ENCODE results near the gene ACTL8.
"Not testable (repeated sequence)": the region's sequence is repeated elsewhere in the genome, so short reads cannot be mapped to it uniquely, and the experiment has no call there.

ACTL8 gene

GRCh38 chr1:17736625-17737024 lies 18.5 kb upstream of the ACTL8 start:
- no peak for DNase-seq

GRCh38 chr1:17739050-17739449 lies 16.1 kb upstream of the ACTL8 start:
- no peak for DNase-seq

DNA sequence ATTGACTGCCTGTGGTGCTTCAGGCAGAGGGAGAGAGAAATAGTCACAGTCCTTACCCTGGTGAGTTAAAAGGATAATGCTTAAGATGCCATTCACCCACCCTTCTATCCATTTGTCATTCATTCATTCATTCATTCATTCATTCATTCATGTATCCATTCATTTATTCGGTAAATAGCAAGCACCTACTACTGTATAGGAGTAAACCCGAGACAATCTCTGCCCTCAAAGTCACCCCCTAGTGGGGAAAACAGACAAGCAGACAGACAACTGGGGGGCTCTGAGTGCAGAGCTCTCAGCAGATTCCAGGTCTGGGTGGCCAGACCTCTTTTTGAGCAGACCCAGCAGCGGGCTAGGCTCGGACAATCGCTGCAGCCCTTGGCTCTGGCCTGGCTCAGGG lies 14.1 kb upstream of the ACTL8 start:
- no peak for DNase-seq

- DNase-seq: peak; percentile 42
Measured at GRCh38 chr1:17742583-17742982, 12.6 kb upstream of the ACTL8 start.

GRCh38 chr1:17743008-17743647 lies 12.0 kb upstream of the ACTL8 start:
- no peak for DNase-seq

GRCh38 chr1:17743925-17744324 lies 11.2 kb upstream of the ACTL8 start:
- no peak for DNase-seq

GRCh38 chr1:17744666-17745478 lies 10.3 kb upstream of the ACTL8 start:
- DNase-seq: no peak

- DNase-seq: no peak
Measured at GRCh38 chr1:17745479-17745955, 9.6 kb upstream of the ACTL8 start.

DNA sequence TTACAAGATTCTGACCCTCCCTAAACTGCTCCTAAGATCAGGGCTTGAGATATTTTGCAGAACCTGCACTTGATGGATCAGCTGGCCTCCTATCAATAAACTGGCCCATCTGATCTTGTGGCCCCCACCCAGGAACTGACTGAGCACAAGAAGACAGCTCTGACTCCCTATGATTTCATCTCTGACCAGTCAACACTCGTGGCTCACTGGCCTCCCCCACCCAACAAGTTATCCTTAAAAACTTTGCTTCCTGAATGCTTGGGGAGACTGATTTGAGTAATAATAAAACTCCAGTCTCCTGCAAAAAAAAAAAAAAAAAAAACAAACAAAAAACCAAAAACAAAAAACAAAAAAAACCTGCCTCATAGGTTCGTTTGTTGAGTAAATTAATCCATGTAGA lies 8.9 kb upstream of the ACTL8 start:
- DNase-seq: not testable (repeated sequence)

- DNase-seq: no peak
Measured at GRCh38 chr1:17746920-17747319, 8.2 kb upstream of the ACTL8 start.

DNA sequence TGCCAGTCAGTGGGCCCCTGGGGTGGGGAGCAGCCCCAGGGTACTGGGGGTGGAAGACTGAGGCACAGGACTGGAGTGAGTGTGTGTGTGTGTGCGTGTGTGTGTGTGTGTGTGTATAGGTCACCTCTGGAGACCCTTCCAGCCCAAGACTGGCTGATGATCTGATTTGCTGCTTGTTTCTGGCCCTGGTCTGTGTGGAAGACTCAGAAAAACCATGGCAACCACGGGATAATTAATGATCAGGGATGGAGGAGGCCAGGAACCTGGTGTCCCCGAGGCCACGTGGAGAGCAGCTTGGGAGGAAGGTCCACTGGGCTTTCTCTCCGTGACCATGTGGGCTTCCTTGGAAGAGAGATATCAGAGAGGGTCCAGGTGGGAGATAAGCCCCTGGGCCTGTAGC lies 4.8 kb upstream of the ACTL8 start:
- DNase-seq: no peak

- no peak for DNase-seq
Measured at GRCh38 chr1:17752356-17752755, 2.8 kb upstream of the ACTL8 start.

- no peak for DNase-seq
Measured at GRCh38 chr1:17757426-17757825, 2.3 kb downstream of the ACTL8 start.

DNA sequence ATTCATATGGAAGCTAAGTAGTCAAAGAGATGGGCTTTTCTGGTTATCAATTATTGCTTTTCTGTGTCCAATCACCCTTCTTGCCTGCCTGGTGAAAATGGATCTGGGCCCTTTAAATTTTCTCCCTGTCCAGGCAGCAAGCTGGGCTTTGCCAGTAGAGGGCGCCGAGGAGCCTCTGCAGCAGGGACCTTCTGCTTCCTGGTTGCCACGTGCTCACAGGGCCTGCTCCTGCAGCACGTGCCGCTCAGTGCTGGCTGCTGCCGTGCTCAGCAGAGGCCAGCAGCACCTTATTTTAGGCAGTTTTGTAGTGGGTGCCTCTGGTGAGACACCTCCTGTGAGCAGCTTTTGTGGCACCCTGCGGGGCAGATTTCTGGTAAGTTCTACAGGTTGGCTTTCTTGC lies 4.0 kb downstream of the ACTL8 start:
- no peak for DNase-seq

GRCh38 chr1:17762313-17762712 lies 7.2 kb downstream of the ACTL8 start:
- DNase-seq: no peak

DNA sequence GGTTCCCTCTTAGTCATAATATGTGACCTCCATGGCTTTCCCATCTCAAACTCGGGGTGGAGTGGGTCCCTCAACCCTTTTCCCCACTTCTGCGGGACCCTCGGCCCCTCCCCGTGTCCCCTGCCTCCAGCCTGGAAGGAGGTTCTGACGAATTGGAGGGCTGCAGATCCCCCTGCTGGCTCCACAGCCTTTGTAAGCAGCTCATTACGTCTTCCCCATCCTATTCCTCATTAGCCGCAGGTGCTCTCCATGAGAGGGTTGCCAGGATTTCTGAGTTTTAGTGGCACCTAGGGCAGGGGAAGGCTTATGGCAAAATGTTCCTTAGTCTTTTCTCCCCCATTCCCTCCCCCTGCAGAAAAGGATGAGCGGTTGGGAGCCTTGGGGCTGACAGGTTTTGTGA lies 8.3 kb downstream of the ACTL8 start:
- no peak for DNase-seq

GRCh38 chr1:17763995-17764394 lies 8.9 kb downstream of the ACTL8 start:
- DNase-seq: no peak

GRCh38 chr1:17764591-17764990 lies 9.5 kb downstream of the ACTL8 start:
- DNase-seq: peak; percentile 5

DNA sequence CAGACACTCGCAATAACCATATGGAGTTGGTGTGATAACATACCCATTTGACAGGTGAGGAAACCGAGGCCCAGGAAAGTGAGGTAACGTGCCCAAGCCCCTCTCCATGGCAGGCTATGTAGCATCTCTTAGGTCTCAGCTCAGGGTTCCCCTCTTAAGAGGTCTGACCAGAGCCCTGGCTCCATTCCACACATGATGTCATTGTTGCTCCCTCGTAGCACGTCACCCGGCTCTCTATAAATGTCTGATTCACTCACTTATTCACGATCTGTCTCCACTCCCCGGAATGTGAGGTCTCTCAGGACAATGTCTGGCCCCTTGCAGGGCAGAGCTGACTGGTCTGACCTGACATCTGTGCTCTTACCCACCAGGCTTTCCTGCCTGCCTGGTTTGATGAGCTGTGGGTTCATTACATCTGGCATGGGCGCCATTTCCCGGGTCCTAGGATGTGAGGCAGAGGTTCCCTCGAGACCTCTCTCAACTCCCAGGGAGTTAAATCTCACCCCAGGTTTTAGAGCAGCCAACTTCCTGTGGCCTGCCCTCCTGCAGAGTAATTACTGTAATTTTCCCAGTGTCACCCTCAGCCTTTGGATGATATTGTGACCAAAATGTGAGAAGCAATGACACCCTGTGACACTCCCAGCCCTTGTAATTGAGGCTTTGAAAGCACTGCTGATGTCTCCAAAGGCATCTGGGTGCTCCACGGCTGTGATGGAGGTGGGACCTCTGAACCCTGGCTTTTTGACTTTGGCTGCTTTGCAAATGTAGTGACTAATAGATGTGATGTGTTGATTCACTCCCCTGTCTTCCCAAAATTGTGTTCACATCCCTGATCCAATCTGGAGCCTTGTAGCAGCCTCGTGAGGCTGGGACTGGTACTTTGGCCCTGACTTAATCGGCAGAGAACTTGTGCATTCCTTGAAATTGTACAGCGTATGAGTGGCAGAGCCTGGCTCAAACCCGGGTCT lies 10.6 kb downstream of the ACTL8 start:
- peak; percentile 93 for DNase-seq

DNA sequence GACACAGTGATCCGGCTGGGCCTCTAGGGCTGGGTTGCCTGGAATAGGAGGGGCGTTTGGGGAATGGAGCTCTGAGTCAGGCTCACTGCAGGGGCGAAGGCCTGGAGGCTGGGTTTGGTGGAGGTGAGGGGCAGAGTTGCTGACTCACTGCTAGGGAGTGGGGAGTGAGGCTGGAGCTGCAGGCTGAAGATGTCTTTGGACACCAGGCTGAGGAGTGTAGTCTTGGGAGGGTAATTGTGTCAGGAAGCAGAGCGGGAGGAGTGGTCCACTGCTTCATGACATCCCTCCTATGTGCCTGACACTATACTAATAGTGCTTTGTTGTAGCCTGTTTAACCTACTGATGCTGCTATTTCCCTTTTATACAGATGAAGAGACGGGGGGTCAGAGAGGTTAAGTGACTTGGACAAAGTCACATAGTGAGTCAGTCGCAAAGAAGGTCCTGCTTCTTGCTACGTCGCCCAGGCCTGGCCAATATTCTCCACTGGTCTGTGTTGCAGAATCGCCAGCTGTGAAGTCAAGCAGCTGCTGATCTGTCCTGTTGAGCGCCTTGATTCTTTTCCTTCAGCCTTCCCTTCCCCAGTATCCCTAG lies 13.6 kb downstream of the ACTL8 start:
- peak; percentile 85 for DNase-seq

GRCh38 chr1:17770983-17771382 lies 15.8 kb downstream of the ACTL8 start:
- DNase-seq: no peak

- DNase-seq: no peak
Measured at GRCh38 chr1:17772615-17773212, 17.6 kb downstream of the ACTL8 start.

All from fibroblast of skin of right quadriceps (primary cell).